Measurements from ENCODE around the gene RPAP3.
"Not testable (repeated sequence)": the region's sequence is repeated elsewhere in the genome, so short reads cannot be mapped to it uniquely, and the experiment has no call there.

Gene RPAP3

DNA sequence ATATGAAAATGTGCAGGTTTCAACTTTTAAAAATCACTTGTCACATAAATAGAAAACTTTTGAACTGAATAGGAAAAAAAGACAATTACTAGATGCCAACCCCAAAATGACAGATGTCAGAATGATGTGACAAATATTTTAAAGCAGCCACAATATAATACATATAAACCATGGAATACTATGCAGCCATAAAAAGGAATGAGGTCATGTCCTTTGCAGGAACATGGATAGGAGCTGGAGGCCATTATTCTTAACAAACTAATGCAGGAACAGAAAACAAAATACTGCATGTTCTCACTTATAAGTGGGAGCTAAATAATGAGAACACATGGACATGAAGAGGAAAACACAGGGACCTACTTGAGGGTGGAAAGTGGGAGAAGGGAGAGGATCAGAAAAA is 70.1 kb downstream of the RPAP3 start:
- not testable (repeated sequence) for H3K9me3 Mint-ChIP-seq; ATAC-seq (replicated peaks; ENCODE audit: extremely low read depth, poor library complexity, severe bottlenecking); H3K4me3 Mint-ChIP-seq; H3K27me3 Mint-ChIP-seq; H3K27ac Mint-ChIP-seq (ENCODE audit: low read depth); H3K4me1 Mint-ChIP-seq; H3K36me3 Mint-ChIP-seq (ENCODE audit: insufficient read depth); DNase-seq (ENCODE audit: low spot score in 2 of 2)

DNA sequence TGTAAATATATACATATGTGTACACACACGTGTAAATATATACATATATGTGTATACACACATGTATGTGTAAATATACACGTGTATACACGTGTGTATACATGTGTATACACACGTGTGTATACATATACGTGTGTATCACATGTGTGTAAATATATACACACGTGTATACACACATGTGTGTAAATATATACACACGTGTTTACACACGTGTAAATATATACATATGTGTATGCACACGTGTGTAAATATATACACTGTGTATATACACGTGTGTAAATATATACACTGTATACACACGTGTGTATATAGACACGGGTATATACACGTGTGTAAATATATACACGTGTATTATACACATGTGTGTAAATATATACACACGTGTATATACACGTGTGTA is 71.7 kb downstream of the RPAP3 start:
- no peak overlapping the region for H3K27ac Mint-ChIP-seq (ENCODE audit: low read depth)
- DNase-seq (ENCODE audit: low spot score in 2 of 2) (no peak), ATAC-seq (replicated peaks; ENCODE audit: extremely low read depth, poor library complexity, severe bottlenecking) (no peak)
- H3K4me1 Mint-ChIP-seq = peaks cover 9% of the 10 kb centered on the region
- no peaks in the 10 kb centered on the region for H3K27me3 Mint-ChIP-seq
- no peaks in the 10 kb centered on the region for H3K9me3 Mint-ChIP-seq
- H3K4me3 Mint-ChIP-seq = no peak overlapping the region
- H3K36me3 Mint-ChIP-seq (ENCODE audit: insufficient read depth) = peaks cover 2% of the 10 kb centered on the region

DNA sequence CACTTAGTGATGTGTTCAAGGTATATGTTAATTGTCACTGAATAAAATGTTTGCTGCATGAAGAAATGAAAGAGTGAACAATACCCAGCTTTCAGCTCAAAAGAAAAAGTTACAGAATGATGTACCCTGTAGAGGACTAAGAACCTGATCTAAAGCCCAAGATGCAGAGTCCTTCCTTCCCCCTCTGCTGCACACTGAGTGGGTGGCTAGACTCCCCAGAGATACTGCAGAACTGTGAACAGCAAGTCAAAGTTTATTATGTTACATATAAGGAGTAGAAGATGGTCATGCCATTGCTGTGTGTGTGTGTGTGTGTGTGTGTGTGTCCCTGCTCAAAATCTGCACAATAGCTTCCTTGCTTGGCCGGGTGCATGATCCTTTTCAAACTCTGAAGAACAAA is 83.9 kb downstream of the RPAP3 start:
- ATAC-seq (replicated peaks; ENCODE audit: extremely low read depth, poor library complexity, severe bottlenecking) (no peak), DNase-seq (ENCODE audit: low spot score in 2 of 2) (no peak)
- Mint-ChIP-seq H3K27me3 (no peaks in the 10 kb centered on the region), H3K4me1 (no peaks in the 10 kb centered on the region), H3K4me3 (no peak overlapping the region), H3K27ac (ENCODE audit: low read depth) (no peak overlapping the region), H3K36me3 (ENCODE audit: insufficient read depth) (no peaks in the 10 kb centered on the region), H3K9me3 (peaks cover 10% of the 10 kb centered on the region)

DNA sequence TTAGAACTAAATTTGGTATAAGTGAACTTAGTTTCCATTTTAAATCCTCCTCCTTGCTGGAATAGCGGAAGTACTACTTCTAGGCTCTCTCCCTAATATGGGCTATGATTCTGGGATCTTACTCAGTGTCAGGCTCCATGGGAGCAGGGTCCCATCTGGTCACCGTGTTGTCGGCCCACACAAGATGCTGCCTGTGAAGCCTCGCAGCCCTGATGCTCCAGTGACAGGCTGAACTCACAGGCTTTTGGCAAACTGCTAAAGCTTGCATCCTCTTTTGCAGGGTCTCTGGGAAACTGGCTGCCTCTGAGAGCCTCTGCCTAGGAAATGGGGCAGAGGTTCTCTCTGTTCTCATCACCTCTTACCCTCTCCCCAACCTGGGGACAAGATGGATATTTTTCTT is 88.4 kb downstream of the RPAP3 start:
- no peaks in the 10 kb centered on the region for H3K27me3 Mint-ChIP-seq
- no peaks in the 10 kb centered on the region for H3K9me3 Mint-ChIP-seq
- H3K27ac Mint-ChIP-seq (ENCODE audit: low read depth) = no peak overlapping the region
- no peaks in the 10 kb centered on the region for H3K36me3 Mint-ChIP-seq (ENCODE audit: insufficient read depth)
- no peak for ATAC-seq (replicated peaks; ENCODE audit: extremely low read depth, poor library complexity, severe bottlenecking)
- no peak overlapping the region for H3K4me3 Mint-ChIP-seq
- H3K4me1 Mint-ChIP-seq = no peaks in the 10 kb centered on the region
- DNase-seq (ENCODE audit: low spot score in 2 of 2) = no peak

DNA sequence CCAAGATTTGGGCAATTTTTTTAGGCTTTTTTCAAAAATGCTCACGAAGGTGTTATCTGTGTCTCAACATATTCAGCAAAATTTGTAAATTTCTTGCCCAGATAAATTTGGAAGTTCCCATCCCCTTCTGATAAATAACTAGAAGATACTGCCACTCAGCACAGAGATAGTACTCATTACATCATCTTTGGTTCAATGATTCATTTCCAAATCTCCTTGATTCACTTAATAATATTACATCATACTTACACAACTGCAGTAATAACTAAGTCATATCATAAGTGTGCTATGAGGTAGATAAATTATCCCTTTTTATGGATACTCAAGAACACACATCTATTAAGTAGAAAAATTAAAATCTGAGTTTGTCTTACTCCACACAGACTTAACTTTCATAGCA is 89.4 kb downstream of the RPAP3 start:
- no peaks in the 10 kb centered on the region for H3K4me1 Mint-ChIP-seq
- no peak overlapping the region for H3K4me3 Mint-ChIP-seq
- no peak for ATAC-seq (replicated peaks; ENCODE audit: extremely low read depth, poor library complexity, severe bottlenecking)
- no peaks in the 10 kb centered on the region for H3K27me3 Mint-ChIP-seq
- no peak for DNase-seq (ENCODE audit: low spot score in 2 of 2)
- no peaks in the 10 kb centered on the region for H3K36me3 Mint-ChIP-seq (ENCODE audit: insufficient read depth)
- H3K9me3 Mint-ChIP-seq = no peaks in the 10 kb centered on the region
- H3K27ac Mint-ChIP-seq (ENCODE audit: low read depth) = no peak overlapping the region

DNA sequence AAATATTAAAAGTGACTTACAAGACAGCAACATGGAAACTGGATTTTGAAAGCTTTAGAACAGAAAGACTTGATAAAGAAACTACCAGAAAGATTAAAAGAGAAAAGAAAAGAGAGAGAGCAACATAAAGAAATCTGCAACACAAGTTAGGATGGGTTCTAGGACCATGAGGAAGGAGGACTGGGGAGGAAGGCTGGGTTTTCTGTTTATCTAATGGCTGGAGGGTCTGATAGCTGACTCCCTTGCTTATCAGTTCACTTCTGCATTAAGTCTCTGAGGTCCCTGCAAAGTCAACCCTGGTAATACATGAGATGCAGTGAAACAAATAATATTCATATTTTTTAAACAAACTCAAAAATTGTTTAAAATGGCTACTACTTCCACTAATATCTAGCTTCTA is 90.1 kb downstream of the RPAP3 start:
- DNase-seq (ENCODE audit: low spot score in 2 of 2) = no peak
- ATAC-seq (replicated peaks; ENCODE audit: extremely low read depth, poor library complexity, severe bottlenecking) = no peak
- H3K4me1 Mint-ChIP-seq = no peaks in the 10 kb centered on the region
- H3K4me3 Mint-ChIP-seq = no peak overlapping the region
- no peaks in the 10 kb centered on the region for H3K27me3 Mint-ChIP-seq
- H3K27ac Mint-ChIP-seq (ENCODE audit: low read depth) = no peak overlapping the region
- H3K9me3 Mint-ChIP-seq = no peaks in the 10 kb centered on the region
- H3K36me3 Mint-ChIP-seq (ENCODE audit: insufficient read depth) = no peaks in the 10 kb centered on the region

DNA sequence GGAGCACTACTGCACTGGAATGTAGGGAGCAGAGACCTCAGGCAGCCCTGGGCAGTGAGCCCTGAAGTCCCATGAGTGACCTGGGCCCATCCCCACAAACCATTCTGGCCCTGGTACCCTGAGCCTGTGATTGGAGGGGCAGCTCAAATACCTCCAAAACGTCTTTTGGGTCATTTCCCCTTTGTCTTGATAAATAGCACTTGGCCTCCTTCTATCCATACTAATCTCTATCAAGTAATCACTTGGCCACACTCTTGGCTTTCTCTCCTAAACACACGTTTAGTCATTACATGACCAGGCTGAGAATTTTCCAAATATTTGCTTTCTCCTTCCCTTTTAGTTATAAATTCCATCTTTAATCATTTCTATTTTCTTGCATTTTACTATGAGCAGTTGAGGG is 91.3 kb downstream of the RPAP3 start:
- no peaks in the 10 kb centered on the region for H3K9me3 Mint-ChIP-seq
- no peak overlapping the region for H3K27ac Mint-ChIP-seq (ENCODE audit: low read depth)
- no peaks in the 10 kb centered on the region for H3K36me3 Mint-ChIP-seq (ENCODE audit: insufficient read depth)
- H3K4me3 Mint-ChIP-seq = no peak overlapping the region
- no peaks in the 10 kb centered on the region for H3K27me3 Mint-ChIP-seq
- DNase-seq (ENCODE audit: low spot score in 2 of 2) (no peak), ATAC-seq (replicated peaks; ENCODE audit: extremely low read depth, poor library complexity, severe bottlenecking) (no peak)
- no peaks in the 10 kb centered on the region for H3K4me1 Mint-ChIP-seq

DNA sequence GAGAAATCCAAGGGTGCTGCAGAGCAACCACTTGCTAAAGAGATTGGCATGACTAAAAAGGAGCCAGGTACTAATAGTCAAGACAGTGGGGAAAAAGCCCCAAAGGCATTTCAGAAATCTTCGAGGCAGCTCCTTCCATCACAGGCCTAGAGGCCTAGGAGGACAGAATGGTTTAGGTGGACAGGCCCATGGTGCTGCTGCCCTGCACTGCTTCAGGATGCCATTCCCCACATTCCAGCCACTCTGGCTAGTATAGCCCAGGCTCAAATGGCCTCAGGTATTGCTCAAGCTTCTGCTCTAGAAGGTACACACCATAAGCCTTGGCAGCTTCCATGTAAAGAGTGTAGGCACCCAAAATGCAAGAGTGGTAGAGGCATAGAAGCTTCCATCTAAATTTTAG is 92.9 kb downstream of the RPAP3 start:
- DNase-seq (ENCODE audit: low spot score in 2 of 2) (no peak), ATAC-seq (replicated peaks; ENCODE audit: extremely low read depth, poor library complexity, severe bottlenecking) (no peak)
- Mint-ChIP-seq H3K4me1 (no peaks in the 10 kb centered on the region), H3K4me3 (no peak overlapping the region), H3K27ac (ENCODE audit: low read depth) (no peak overlapping the region), H3K27me3 (no peaks in the 10 kb centered on the region), H3K9me3 (no peaks in the 10 kb centered on the region), H3K36me3 (ENCODE audit: insufficient read depth) (no peaks in the 10 kb centered on the region)

DNA sequence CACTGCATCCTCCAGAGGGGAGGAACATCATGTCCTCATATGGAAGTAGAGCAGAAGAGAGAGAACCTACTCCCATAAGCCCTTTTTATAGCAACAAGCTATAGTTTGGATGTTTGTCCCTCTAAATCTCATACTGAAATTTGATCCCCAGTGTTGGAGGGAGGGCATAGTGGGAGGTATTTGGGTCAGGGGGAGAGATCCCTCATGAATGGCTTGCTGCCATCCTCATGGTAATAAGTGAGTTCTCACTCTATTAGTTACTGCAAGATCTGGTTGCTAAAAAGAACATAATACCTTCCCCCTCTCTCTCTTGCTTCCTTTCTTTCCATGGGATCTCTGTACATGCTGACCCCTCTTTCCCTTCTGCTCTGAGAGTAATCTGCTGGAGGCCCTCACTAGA is 93.9 kb downstream of the RPAP3 start:
- Mint-ChIP-seq H3K9me3 (peaks cover 8% of the 10 kb centered on the region), H3K36me3 (ENCODE audit: insufficient read depth) (peaks cover 2% of the 10 kb centered on the region), H3K4me3 (no peak overlapping the region), H3K27ac (ENCODE audit: low read depth) (no peak overlapping the region), H3K4me1 (no peaks in the 10 kb centered on the region), H3K27me3 (no peaks in the 10 kb centered on the region)
- DNase-seq (ENCODE audit: low spot score in 2 of 2) (no peak), ATAC-seq (replicated peaks; ENCODE audit: extremely low read depth, poor library complexity, severe bottlenecking) (no peak)
